Neural cell (in vitro differentiated cells): ENCODE measurements around the gene GATB. TPM values are rescaled to one million over a fixed set of nuclear protein-coding genes. Genes with fewer than 3 reads are reported as not detected.

Source experiments
- H2AFZ ChIP-seq: fragments of 200-600, 300-800 bp; sonication (generic), shearing (Covaris generic); 2 replicates; pipeline ENCODE4 v1.6.0; 2014; ENCODE audit warnings: low read depth, mild to moderate bottlenecking, antibody characterized with exemption, low read length, moderate library complexity
- H3F3A ChIP-seq: fragments of 200-600 bp; shearing (Covaris generic); 2 replicates; pipeline ENCODE4 v1.6.1; 2016; ENCODE audit warnings: mild to moderate bottlenecking, moderate library complexity, mixed read lengths, antibody characterized with exemption, low read length; ENCODE audit not compliant: insufficient read depth, poor library complexity, severe bottlenecking
- H3K27ac ChIP-seq: fragments of 200-600, 300-800 bp; sonication (generic), shearing (Covaris generic); 2 replicates; pipeline ENCODE4 v1.5.1; 2014; ENCODE audit warnings: mild to moderate bottlenecking, low read length, moderate library complexity
- H3K27me3 ChIP-seq: fragments of 300-800, 200-600 bp; sonication (generic), shearing (Covaris generic); 2 replicates; pipeline ENCODE4 v1.6.0; 2014; ENCODE audit warnings: mild to moderate bottlenecking, low read depth, low read length, moderate library complexity; ENCODE audit not compliant: insufficient read depth
- H3K36me3 ChIP-seq: fragments of 300-800, 200-600 bp; sonication (generic), shearing (Covaris generic); 2 replicates; pipeline ENCODE4 v1.5.1; 2014; ENCODE audit warnings: mild to moderate bottlenecking, antibody characterized with exemption, low read length, moderate library complexity; ENCODE audit not compliant: insufficient read depth
- H3K4me2 ChIP-seq: fragments of 300-800, 200-600 bp; sonication (generic), shearing (Covaris generic); 2 replicates; pipeline ENCODE4 v1.6.0; 2014; ENCODE audit warnings: mild to moderate bottlenecking, low read length
- H3K4me3 ChIP-seq: fragments of 300-800, 200-600 bp; sonication (generic), shearing (Covaris generic); 2 replicates; pipeline ENCODE4 v1.5.1; 2014; ENCODE audit warnings: mild to moderate bottlenecking, low read length, moderate library complexity
- H3K79me2 ChIP-seq: fragments of 200-600 bp; shearing (Covaris generic); replicated peaks from 2 replicates; pipeline ENCODE4 v1.6.0; 2014; ENCODE audit warnings: mild to moderate bottlenecking, low read length, moderate library complexity; ENCODE audit not compliant: insufficient read depth
- H3K9ac ChIP-seq: fragments of 300-800, 200-600 bp; sonication (generic), shearing (Covaris generic); 2 replicates; pipeline ENCODE4 v1.6.1; 2016; ENCODE audit warnings: mild to moderate bottlenecking, low read length, mixed read lengths
- H3K9me2 ChIP-seq: fragments of 200-600 bp; shearing (Covaris generic); 2 replicates; pipeline ENCODE4 v1.6.1; 2016; ENCODE audit warnings: mild to moderate bottlenecking, low read length, mixed read lengths; ENCODE audit not compliant: insufficient read depth
- H3K9me3 ChIP-seq: fragments of 200-600, 300-800 bp; sonication (generic), shearing (Covaris generic); 2 replicates; pipeline ENCODE4 v1.6.1; 2016; ENCODE audit warnings: mild to moderate bottlenecking, mixed run types, low read length, moderate library complexity, mixed read lengths
- H4K20me1 ChIP-seq: fragments of 200-600 bp; shearing (Covaris generic); 2 replicates; pipeline ENCODE4 v1.6.1; 2016; ENCODE audit warnings: mild to moderate bottlenecking, mixed run types; ENCODE audit not compliant: insufficient read depth
- EP300 ChIP-seq: fragments of 450-650 bp; conservative IDR thresholded peaks from 2 replicates; pipeline ENCODE4 v1.6.1; 2014; ENCODE audit warnings: antibody characterized with exemption, mild to moderate bottlenecking, moderate library complexity; ENCODE audit not compliant: poor library complexity, severe bottlenecking
- EZH2 ChIP-seq: fragments of 200-600, 300-800 bp; shearing (Covaris generic), sonication (generic); IDR thresholded peaks from 2 replicates; pipeline ENCODE4 v1.6.1; 2014; ENCODE audit warnings: antibody characterized with exemption, low read length, borderline replicate concordance, mild to moderate bottlenecking; ENCODE audit not compliant: insufficient read depth, poor library complexity, severe bottlenecking
- MXI1 ChIP-seq: fragments of 450-650 bp; conservative IDR thresholded peaks from 2 replicates; pipeline ENCODE4 v1.6.1; 2014; ENCODE audit warnings: antibody characterized with exemption, mild to moderate bottlenecking; ENCODE audit not compliant: poor library complexity, severe bottlenecking
- POLR2AphosphoS5 ChIP-seq: IDR thresholded peaks from 2 replicates; pipeline ENCODE4 v1.6.1; 2012
- RAD21 ChIP-seq: fragments of 450-650 bp; conservative IDR thresholded peaks from 2 replicates; pipeline ENCODE4 v1.6.1; 2014; ENCODE audit warnings: antibody characterized with exemption, mild to moderate bottlenecking, moderate library complexity
- SMC3 ChIP-seq: fragments of 450-650 bp; conservative IDR thresholded peaks from 2 replicates; pipeline ENCODE4 v1.6.1; 2014; ENCODE audit warnings: antibody characterized with exemption, mild to moderate bottlenecking, moderate library complexity; ENCODE audit not compliant: poor library complexity
- TAF1 ChIP-seq: IDR thresholded peaks from 2 replicates; pipeline ENCODE4 v1.6.1; 2012; ENCODE audit warnings: low read depth
- polyA plus RNA-seq: library from polyadenylated mRNA; depleted of rRNA; stranded (reverse); fragments of >200 nt; gene quantifications from 2 replicates; pipeline ENCODE4 v1.2.3, GENCODE V29; 2014
- TF ChIP-seq, protein P1 (sequence below): IDR thresholded peaks from 2 replicates; pipeline ENCODE4 v1.6.1; 2012; ENCODE audit warnings: borderline replicate concordance
- TF ChIP-seq, protein P2 (sequence below): fragments of 450-650 bp; IDR thresholded peaks from 2 replicates; pipeline ENCODE4 v1.5.1; 2014; ENCODE audit warnings: antibody characterized with exemption, mild to moderate bottlenecking, moderate library complexity; ENCODE audit not compliant: poor library complexity, severe bottlenecking

Gene GATB
- polyA plus RNA-seq, 1 donor from 2014 or later = 15.3 TPM

DNA sequence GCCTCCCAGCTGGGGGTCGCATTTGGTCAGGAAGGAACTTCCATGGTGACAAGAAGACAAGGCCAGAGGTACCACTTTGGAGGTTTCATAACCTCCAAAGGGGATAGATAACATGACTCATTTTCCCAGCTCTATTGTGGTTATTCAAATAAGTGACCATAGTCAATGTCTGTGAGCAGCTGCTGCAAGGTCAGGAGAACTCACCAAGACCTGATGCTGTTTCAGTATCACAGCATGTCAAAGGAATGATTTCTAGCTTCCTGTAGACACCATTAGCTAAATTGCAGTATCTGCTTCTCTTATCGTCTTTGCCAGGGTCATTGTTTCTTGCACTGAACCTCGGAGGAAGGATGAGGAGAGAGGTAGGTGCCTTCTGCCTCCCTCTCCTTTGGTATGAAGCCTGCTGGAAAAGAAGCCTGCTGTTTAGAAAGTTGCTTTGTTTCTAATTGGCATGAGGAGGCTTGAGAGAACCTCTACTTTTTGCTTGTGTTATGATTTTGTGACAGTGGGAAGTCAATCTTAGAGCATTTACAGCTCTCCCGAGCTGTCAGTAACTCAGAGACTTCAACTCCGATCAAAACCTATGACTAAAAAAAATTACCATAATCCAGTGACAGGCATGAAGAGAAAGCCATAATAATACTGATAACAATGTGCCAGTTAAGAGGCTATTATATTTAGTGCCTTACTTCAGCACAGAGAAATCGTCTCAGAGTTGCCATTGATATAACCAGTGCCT, 38.0 kb upstream of the GATB start:
- Histone ChIP-seq H4K20me1 (no peaks in the 10 kb centered on the region), H2AFZ (no peak overlapping the region), H3K4me3 (peak overlapping the region; percentile 53), H3K27me3 (no peaks in the 10 kb centered on the region), H3K9ac (peak overlapping the region; percentile 34), H3K4me2 (peak overlapping the region; percentile 16), H3K79me2 (no peaks in the 10 kb centered on the region), H3F3A (no peaks in the 10 kb centered on the region), H3K27ac (peak overlapping the region; percentile 76), H3K36me3 (no peaks in the 10 kb centered on the region), H3K9me3 (no peaks in the 10 kb centered on the region), H3K9me2 (no peaks in the 10 kb centered on the region)
- TF ChIP-seq POLR2AphosphoS5 = peak; percentile 66
- peak; percentile 43 for TF ChIP-seq SMC3
- TF ChIP-seq RAD21 = no peak
- TF ChIP-seq EP300 = peak; percentile 98

DNA sequence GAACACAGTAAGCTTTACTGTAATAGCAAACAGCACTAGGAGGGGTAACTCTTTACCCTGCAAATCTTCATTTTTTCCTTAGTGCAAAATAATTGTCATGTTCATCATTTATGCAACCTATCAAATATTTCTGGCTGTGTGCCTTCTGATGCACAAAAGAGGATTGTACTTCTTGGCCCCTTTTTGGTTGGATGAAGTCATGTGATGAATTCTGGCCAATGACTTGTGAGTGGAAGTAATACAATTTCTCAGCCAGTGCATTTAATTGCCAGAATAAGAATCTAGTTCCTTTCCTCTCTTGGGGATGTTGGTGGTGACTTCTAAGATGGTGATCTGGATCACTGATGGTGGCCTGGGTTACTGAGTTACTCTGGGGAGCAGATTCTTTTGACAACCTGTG, 37.0 kb upstream of the GATB start:
- Histone ChIP-seq H3F3A (no peaks in the 10 kb centered on the region), H3K36me3 (no peaks in the 10 kb centered on the region), H3K4me3 (no peak overlapping the region), H3K9ac (no peak overlapping the region), H3K9me3 (no peaks in the 10 kb centered on the region), H3K9me2 (no peaks in the 10 kb centered on the region), H4K20me1 (no peaks in the 10 kb centered on the region), H3K27me3 (no peaks in the 10 kb centered on the region), H3K27ac (peak overlapping the region; percentile 76), H2AFZ (no peak overlapping the region), H3K4me2 (no peak overlapping the region), H3K79me2 (no peaks in the 10 kb centered on the region)
- TF ChIP-seq, protein P1, sequence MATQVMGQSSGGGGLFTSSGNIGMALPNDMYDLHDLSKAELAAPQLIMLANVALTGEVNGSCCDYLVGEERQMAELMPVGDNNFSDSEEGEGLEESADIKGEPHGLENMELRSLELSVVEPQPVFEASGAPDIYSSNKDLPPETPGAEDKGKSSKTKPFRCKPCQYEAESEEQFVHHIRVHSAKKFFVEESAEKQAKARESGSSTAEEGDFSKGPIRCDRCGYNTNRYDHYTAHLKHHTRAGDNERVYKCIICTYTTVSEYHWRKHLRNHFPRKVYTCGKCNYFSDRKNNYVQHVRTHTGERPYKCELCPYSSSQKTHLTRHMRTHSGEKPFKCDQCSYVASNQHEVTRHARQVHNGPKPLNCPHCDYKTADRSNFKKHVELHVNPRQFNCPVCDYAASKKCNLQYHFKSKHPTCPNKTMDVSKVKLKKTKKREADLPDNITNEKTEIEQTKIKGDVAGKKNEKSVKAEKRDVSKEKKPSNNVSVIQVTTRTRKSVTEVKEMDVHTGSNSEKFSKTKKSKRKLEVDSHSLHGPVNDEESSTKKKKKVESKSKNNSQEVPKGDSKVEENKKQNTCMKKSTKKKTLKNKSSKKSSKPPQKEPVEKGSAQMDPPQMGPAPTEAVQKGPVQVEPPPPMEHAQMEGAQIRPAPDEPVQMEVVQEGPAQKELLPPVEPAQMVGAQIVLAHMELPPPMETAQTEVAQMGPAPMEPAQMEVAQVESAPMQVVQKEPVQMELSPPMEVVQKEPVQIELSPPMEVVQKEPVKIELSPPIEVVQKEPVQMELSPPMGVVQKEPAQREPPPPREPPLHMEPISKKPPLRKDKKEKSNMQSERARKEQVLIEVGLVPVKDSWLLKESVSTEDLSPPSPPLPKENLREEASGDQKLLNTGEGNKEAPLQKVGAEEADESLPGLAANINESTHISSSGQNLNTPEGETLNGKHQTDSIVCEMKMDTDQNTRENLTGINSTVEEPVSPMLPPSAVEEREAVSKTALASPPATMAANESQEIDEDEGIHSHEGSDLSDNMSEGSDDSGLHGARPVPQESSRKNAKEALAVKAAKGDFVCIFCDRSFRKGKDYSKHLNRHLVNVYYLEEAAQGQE = no peak
- no peak for TF ChIP-seq MXI1
- TF ChIP-seq RAD21 = no peak
- TF ChIP-seq TAF1 = no peak
- TF ChIP-seq, protein P2, sequence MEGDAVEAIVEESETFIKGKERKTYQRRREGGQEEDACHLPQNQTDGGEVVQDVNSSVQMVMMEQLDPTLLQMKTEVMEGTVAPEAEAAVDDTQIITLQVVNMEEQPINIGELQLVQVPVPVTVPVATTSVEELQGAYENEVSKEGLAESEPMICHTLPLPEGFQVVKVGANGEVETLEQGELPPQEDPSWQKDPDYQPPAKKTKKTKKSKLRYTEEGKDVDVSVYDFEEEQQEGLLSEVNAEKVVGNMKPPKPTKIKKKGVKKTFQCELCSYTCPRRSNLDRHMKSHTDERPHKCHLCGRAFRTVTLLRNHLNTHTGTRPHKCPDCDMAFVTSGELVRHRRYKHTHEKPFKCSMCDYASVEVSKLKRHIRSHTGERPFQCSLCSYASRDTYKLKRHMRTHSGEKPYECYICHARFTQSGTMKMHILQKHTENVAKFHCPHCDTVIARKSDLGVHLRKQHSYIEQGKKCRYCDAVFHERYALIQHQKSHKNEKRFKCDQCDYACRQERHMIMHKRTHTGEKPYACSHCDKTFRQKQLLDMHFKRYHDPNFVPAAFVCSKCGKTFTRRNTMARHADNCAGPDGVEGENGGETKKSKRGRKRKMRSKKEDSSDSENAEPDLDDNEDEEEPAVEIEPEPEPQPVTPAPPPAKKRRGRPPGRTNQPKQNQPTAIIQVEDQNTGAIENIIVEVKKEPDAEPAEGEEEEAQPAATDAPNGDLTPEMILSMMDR = no peak
- TF ChIP-seq POLR2AphosphoS5 = no peak
- TF ChIP-seq SMC3 = no peak
- no peak for TF ChIP-seq EP300
- TF ChIP-seq EZH2 = no peak
